HEK293T (cell line): ENCODE measurements around the gene GRM4.

Experiments used
- ARNT ChIP-seq: fragments of 450-650 bp; IDR thresholded peaks from 2 replicates; pipeline ENCODE4 v1.6.1; 2017; ENCODE audit warnings: mild to moderate bottlenecking
- FOXM1 ChIP-seq: fragments of 450-650 bp; IDR thresholded peaks from 2 replicates; pipeline ENCODE4 v1.6.1; 2017; ENCODE audit warnings: mild to moderate bottlenecking, borderline replicate concordance
- HDGF ChIP-seq: fragments of 450-650 bp; IDR thresholded peaks from 2 replicates; pipeline ENCODE4 v1.6.1; 2017; ENCODE audit warnings: antibody characterized with exemption, borderline replicate concordance
- PKNOX1 ChIP-seq: fragments of 450-650 bp; IDR thresholded peaks from 2 replicates; pipeline ENCODE4 v1.6.1; 2016
- SP1 ChIP-seq: fragments of 450-650 bp; IDR thresholded peaks from 2 replicates; pipeline ENCODE4 v1.6.1; 2017
- SUZ12 ChIP-seq: fragments of 450-650 bp; IDR thresholded peaks from 2 replicates; pipeline ENCODE4 v1.6.1; 2016; ENCODE audit warnings: mild to moderate bottlenecking
- ZNF384 ChIP-seq: fragments of 450-650 bp; IDR thresholded peaks from 2 replicates; pipeline ENCODE4 v1.6.1; 2016

GRCh38 chr6:34062156-34062555 is 83.7 kb downstream of the GRM4 start:
- TF ChIP-seq FOXM1, result no peak
- TF ChIP-seq SP1, result no peak
- TF ChIP-seq PKNOX1, result no peak
- no peak for TF ChIP-seq HDGF
- no peak for TF ChIP-seq ZNF384
- TF ChIP-seq ARNT, result no peak
- TF ChIP-seq SUZ12, result no peak
